Measurements from ENCODE around the gene GPX4. TPM values are rescaled to one million over a fixed set of nuclear protein-coding genes. Genes with fewer than 3 reads are reported as not detected.

The GPX4 gene
- total and polyA plus RNA-seq, 9 of the 15 experiments (the other 6 are each of a cell fraction or from before 2014, with no cell fraction given) = 61.4 to 661 (median 349) TPM

- TF ChIP-seq TFE3 (CRISPR knock-in tag; IDR thresholded peaks at IDR 0.05) (no peak), POLR2B (IDR thresholded peaks at IDR 0.05; ENCODE audit: low read depth, partially characterized antibody) (no peak), ZNF277 (CRISPR knock-in tag; IDR thresholded peaks at IDR 0.05; ENCODE audit: borderline replicate concordance) (no peak), ZNF263 (CRISPR knock-in tag; IDR thresholded peaks at IDR 0.05; ENCODE audit: borderline replicate concordance) (no peak), PRPF4 (IDR thresholded peaks at IDR 0.05; ENCODE audit: insufficient read depth, low read depth, low read length, poor library complexity, severe bottlenecking) (no peak), GTF3C2 (IDR thresholded peaks at IDR 0.05; ENCODE audit: borderline replicate concordance, extremely low read depth, insufficient read length) (no peak), MECOM (CRISPR knock-in tag; IDR thresholded peaks at IDR 0.05) (no peak), ZNF398 (CRISPR knock-in tag; IDR thresholded peaks at IDR 0.05) (no peak), ETS2 (tag; IDR thresholded peaks at IDR 0.05; ENCODE audit: borderline replicate concordance, poor library complexity, severe bottlenecking) (no peak), ZHX1 (conservative IDR thresholded peaks at IDR 0.05; ENCODE audit: low read length) (no peak), RBM15 (IDR thresholded peaks at IDR 0.05; ENCODE audit: insufficient read depth, low read length) (no peak), ZNF780A (CRISPR knock-in tag; IDR thresholded peaks at IDR 0.05) (no peak), LARP7 (IDR thresholded peaks at IDR 0.05) (no peak)
Measured at GRCh38 chr19:1054102-1055027, 49.4 kb upstream of the GPX4 start (continued).
